NOMO-1 treated with DMSO at 0.1 percent for 48 hours (cell line): Measurements from ENCODE around the gene WDR49.
A peak's percentile ranks its signal among the peaks of the same experiment; 100 is the strongest.
"Not testable (repeated sequence)": the region's sequence is repeated elsewhere in the genome, so short reads cannot be mapped to it uniquely, and the experiment has no call there.

Source experiments
- DNase-seq: peaks from one replicate; lab custom pipeline; 2025; ENCODE audit not compliant: unreplicated experiment; lab: John Stamatoyannopoulos, UW

Gene WDR49

DNA sequence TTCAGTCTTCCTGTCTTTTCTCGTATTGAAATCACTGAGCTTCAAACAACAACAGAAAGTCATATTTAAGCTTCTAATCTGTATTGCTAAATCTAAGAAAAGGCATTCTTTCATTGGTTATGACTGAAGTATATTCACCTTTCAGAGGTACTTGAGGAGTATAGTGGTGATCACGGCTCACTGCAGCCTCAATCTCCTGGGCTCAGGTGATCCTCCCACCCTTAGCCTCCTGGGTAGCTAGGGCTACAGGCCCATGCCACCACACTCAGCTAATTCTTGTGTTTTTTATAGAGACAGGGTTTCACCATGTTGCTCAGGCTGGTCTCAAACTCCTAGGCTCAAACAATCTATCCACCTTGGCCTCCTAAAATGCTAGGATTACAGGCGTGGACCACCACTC lies 38.7 kb downstream of the WDR49 start:
- DNase-seq = no peak

DNA sequence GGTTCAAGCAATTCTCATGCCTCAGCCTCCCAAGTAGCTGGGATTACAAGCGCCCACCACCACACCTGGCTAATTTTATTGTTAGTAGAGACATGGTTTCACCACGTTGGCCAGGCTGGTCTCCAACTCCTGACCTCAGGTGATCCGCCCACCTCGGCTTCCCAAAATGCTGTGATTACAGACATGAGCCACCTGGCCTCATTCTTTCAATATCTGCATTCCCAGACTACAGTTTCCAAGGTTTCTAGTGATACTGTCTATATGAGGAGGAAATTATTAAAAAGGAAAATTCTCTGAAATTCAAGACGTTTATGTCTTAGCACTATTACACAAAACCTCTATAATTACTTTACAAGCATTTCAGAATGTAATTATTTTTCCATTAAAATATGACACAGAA lies 39.5 kb downstream of the WDR49 start:
- not testable (repeated sequence) for DNase-seq

DNA sequence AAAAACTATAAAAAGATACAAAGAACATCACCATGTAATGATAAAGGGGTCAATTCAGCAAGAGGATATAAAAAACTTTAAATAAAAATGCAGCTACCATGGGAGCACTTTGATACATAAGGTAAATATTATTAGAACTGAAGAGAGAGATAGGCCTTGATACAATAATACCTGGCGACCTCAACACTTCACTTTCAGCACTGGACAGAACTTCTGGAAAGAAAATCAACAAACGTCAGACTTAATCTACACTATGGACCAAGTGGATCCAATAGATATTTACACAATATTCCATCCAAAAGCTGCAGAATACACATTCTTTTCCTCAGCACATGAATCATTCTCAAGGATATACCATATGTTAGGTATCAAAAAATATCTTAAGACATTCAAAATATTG lies 42.0 kb downstream of the WDR49 start:
- DNase-seq = no peak

DNA sequence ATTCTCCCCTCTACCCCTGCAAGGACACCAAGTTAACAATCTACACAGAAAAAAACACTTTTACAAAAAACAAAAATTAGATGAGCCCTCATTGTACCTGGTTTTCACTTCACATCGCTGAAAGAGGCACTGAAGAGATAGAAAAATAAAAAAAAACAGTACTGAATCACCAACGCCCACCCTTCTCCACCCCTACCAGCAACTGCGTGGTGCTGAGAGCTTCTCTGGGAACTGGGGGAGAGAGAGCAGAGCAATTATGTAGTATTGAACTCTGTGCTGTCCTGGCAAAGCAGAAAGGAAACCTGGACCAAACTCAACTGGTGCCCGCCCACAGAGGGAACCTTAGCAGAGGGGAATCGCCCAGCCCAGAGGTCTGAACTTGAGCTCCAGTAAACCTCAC lies 44.6 kb downstream of the WDR49 start:
- DNase-seq = no peak

DNA sequence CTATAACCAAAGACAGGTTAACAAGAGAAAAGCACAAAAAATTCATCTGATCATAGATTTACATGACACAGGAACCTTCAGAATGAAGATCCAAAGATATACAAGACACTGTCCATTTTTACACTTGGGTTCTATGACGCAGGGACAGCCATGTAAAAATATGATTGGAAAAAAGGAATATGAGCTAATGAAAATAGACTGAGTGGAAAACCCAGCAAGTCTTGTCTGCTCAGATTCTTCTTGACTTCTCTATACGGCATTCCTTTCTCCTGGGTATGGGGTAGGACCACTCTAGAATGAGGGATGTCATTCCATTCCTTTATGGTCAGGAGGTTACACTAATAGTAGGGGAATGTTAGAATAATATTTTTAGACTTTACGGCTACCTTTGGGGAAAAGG lies 46.9 kb downstream of the WDR49 start:
- DNase-seq = no peak

DNA sequence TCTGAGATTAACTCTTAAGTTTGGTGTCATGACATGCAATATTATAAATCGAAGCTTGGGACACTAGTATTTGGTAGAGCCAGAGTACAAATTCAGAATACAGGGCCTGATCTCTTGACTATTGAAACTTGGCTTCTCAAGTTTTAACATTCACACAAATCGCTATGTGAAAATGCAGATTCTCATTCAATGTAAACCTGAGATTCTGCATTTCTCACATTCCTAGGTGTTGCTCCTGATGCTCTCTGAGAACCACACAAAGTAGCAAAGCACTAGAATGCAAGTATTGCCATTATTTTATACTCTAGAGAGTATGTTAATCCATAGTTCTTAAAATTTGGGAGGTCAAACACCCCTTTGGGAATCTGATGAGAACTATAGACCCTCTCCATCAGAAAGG lies 47.9 kb downstream of the WDR49 start:
- DNase-seq = no peak

DNA sequence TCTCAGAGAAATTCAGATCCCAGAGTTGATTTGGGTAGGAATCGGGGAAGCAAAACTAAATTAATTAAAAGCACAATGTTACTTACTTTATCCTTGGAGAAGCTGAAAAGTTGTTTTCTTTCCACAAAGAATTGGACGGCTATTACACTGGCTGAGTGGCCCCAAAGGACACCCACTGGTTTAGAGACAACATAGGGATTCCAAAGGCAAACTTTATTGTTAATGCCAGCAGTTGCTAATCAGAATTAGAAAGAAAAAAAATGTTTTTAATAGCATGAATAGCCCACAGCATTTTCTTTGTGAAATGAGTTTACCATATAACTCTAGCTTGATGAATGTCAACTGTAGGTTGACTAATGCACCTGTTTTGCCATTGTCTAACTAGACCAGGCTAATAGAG lies 51.7 kb downstream of the WDR49 start:
- DNase-seq = no peak

DNA sequence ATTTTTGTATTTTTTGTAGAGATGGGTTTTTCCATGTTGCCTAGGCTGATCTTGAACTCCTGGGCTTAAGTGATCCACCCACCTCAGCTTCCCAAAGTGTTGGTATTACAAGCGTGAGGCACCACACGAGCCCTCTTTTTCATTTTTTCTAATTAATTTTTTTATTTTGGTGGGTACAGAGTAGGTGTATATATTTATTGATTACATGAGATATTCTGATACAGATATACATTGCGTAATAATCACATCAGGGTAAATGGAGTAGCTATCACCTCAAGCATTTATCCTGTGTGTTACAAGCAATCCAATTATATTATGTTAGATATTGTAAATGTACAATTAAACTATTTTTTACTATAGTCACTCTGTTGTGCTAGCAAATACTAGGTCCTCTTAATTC lies 66.1 kb downstream of the WDR49 start:
- no peak for DNase-seq

DNA sequence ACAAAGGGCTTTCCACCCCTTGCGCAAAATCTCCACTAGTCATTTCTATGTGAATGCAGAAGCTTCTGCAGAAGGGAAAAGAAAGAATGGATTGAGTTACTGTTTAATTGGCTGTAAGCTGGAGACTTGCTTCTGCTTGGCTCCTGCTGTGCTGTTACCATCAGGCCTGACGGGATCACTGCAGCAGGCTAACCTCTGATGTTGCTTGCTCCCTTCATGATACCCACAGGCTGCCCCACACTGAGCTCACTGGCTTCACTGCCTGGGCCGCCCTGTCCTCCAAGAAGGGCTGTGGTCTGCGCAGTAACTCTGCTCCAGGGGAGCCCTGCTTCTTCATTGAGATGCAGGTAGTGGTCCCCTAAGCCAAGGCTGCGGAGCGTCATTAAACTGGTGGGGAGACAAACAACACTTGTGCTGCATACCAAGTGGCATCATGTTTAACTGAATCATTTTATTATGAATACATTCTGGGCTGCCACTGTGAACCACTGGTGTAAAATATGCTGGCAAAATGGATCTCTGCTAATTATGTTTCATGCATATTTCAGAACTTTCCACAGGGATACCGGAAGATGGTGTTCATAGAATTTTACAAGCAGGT lies 78.6 kb downstream of the WDR49 start:
- DNase-seq = no peak

DNA sequence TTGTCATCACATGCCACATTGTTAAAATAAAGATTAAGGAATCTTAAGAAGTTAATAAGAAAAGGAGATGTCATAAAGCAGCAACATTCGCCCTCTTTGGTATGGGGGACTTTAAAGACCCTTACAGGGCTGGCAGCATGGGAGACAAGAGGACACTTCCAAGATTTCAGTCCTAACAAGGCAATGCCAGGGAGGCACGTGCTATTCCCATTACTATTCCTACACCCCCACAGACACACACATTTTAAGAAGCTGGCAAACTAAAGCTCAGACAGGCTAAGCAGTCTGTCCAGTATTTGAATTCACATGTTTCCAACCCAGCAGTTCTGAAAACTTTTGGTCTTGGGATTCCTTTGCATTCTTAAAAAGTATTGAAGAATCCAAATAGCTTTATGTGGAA lies 80.8 kb downstream of the WDR49 start:
- DNase-seq = no peak

DNA sequence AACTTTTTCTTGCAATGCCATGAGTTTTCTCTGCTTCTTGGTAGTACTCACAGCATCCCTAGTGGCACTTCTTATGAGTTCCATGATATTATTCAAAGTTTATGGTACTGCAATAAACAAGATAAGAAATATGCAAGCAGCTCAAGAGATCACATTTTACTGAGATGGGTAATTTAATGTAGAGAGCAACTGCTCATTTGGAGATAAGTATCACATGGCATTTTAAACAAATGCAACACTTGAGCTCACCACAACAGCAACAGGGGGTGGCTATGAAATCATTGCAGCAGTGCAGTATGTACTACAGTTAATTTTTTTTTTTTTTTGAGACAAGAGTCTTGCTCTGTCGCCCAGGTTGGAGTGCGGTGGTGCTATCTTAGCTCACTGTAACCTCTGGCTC lies 85.1 kb downstream of the WDR49 start:
- no peak for DNase-seq

DNA sequence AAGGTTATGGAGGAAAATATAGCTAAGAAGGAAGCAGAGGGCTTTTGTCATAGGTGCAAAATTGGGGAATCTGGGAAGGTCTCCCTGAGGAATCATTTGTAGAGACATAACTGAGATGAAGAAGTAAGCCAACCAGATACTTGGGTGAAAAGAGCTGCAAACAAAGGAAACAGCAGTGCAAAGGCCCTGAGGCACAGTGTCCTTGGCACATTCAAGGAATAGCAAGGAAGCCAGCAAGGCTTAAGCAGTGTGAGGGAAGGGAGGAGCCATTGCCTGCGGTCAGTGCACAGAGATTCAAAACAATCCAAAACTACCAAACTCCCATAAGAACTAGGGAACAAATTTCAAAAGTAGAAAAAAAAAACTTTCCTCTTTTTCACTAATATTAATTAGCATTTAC lies 88.3 kb downstream of the WDR49 start:
- DNase-seq = no peak

DNA sequence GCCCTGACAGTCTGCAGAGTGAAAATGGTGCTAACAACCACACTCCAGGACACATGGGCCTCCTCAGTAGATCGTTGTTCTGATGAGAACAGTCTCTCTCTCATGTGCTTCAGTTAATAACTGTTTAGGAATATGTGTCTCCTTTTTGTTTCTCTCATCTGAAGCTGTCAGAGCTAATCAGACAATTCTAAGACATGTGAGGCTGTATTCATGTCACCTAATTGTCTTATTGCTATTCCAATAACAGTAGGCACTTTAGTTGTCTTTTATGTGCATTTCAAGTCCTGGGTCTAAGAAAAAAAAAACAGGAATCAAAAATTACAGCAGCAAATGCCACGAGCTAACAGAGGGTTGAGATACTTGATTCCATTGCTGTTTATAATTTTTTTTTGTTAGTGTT lies 89.1 kb downstream of the WDR49 start:
- no peak for DNase-seq

DNA sequence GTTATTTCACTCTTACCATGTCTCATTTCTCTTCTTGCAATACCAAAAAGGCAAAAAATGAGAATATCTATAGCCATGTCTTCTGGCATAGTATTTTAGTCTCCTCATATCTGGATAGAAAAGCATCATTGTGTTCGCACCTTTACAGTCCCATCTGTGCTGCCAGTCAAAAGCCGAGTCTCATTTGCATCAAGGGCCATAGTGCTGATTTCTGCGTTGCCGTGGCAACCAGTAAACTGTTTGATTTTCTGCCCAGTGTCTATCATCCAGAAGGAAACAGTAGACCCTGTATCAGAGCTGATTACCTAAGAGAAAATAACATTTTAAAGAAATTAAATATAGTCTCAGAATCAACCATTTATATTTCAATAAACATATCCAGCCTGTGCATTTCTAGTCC lies 93.8 kb downstream of the WDR49 start:
- DNase-seq = no peak

DNA sequence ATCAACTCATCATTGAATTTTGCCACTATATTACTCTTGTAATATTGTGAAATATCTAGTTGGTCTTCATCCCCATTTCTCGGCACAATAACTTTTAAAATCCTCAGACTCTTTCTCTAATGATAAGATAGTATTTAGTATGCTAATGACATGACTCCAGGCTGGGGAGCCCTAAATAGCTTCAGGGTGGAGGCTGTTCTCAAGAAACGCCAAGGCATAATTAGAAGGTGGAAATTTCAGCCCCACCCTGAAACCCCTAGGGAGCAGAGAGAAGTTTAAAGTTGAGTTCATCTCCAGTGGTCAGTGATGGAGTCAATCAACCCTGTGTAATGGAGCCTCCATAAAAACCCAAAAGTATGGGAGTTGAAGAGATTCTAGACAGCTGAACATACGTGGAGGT lies 98.8 kb downstream of the WDR49 start:
- no peak for DNase-seq

DNA sequence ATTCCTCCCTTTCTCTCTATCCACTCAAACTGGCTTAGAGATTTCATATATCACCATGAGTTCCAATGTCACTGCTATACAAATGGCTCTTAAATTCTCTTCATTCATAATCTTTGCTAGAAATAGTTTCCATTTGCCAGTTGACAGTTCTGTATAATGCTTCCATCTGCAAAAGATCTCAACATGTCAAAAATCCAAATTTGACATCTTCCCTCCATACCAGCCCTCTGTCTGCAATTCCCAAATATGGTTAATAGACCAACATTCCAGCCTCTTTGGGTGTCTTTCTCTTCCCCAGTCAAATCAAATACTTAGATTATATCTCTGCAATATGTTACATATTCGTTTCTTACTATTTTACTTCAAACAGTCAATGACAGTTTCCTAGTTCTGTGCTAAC lies 115.7 kb downstream of the WDR49 start:
- DNase-seq = no peak

DNA sequence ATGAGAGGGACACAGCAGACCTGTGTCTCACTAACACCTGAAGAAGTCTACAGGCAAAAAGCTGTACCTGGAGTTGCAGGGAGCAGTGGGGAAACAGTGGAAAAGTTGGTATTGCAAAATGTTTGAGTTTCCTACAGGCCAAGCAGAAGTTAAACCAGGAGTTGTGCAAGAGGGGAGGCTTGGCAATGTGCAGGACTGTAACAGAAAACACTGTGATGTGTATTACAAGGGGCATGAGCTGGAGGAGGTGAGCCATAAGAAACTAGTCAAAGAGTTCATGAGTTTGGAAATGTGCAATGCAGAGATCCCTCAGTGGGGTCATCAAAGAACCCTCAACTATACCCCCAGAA lies 132.8 kb downstream of the WDR49 start:
- DNase-seq = peak; percentile 96

DNA sequence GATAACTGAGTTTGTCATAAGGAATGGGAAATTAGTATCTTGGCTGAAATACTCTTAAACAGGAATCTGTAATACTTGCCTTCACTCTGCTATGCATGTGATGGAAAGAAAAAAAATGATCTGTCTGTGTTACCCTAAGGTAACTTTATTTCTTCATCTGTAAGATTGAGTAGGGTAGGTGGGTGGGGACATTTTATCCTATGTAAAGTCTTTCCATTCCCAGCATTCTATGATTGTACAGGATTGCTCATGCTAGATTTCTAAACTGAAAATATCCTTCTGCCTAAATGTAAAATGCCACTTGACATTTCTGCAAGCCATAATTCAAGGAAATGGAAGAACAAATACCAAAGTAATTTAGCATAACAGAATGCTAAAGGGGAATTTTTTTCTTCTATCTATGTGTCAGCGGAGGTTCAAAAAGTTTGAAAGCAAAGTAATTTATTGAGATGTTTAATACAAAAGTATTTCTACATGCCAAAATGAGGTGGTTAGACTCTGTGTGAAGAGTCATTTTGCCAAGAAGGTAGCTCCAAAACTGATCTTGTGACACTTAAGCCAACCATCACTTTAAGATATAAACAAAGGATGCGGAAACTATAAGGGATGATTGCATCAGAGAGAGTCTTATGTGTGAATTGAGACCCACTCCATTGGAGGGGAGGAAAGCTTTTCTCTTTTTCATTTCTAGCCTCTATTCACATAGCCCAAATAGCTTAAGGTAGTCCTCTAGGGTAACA lies 133.3 kb downstream of the WDR49 start:
- DNase-seq = peak; percentile 94

DNA sequence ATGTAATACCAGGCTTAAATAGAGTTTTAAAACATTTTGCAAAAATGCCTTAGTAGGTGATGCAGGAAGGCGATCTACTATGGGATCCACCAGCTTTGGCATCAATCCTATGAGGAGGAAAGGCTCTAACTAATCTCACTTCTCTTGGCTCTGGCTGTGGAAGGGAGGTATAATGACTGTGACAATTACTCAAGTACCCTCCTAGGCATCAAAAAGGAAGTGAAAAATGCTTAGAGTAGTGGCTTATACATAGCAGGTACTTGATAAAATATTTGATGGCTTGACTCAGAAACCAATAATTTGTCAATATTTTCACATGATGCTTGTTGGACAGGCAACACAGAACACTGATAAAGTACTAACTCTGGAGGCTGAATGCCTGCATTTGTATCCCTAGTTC lies 145.8 kb downstream of the WDR49 start:
- peak; percentile 32 for DNase-seq

DNA sequence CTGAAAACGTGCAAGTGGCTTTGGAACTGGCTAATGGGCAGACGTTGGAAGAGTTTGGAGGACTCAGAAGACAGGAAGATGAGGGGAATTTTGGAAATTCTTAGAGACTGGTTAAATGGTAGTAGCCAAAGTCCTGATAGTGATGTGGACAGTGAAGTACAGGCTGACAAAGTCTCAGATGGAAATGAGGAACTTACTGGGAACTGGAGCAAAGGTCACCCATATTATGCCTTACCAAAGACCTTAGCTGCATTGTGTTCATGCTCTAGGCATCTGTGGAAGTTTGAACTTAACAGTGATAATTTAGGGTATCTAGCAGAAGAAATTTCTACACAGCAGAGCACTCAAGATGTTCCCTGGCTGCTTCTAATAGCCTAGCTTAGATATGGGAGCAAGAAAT lies 151.3 kb downstream of the WDR49 start:
- DNase-seq = peak; percentile 79

DNA sequence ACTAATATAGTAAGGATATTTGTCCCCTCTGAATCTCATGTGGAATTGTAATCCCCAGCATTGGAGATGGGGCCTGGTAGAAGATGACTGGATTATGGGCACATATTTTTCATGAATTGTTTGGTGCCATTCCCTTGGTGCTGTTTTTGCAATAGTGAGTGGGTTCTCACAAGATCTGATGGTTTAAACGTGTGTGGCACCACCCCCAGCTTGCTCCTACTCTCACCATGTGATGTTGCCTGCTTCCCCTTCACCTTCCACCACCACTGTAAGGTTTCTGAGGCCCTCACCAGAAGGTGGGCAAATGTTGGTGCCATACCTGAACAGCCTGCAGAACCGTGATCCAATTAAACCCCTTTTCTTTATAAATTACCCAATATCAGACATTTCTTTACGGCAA lies 151.8 kb downstream of the WDR49 start:
- no peak for DNase-seq

DNA sequence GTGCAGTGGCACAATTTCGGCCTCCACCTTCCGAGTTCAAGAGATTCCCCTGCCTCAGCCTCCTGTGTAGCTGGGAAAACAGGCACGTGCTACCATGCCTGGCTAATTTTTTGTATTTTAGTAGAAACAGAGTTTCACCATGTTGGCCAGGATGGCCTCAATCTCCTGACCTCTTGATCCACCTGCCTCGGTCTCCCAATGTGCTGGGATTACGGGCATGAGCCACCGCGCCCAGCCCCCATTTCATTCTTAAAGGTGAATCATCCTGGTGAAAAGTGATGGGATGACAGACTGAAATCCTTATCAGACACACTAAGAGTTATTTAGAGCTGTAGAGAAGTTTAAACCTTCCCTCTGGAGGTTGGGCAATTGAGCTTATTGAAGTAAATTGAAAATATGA lies 155.8 kb downstream of the WDR49 start:
- no peak for DNase-seq

DNA sequence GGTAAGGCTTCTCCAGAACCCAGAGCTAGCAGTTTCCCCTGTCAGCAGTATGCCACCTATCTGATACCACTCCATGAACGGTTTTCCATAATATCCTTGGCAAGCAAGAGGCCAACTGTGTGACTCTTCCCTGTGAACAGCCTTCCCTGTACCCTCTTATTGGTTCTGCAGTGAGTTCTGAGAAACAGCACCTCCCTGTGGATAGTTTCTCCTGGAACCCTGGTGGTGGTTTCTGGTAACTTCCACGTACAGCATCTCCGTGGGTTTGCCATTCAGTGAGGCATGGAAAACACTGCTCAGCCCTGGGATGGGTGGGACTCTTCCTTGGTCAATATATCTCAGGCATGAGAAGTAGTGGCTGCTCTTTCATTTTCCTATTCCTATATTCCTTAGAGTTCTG lies 160.5 kb downstream of the WDR49 start:
- peak; percentile 2 for DNase-seq
